Subcutaneous abdominal adipose tissue (tissue), 5 donors: ENCODE measurements around the gene PDXK.

Experiments used
- H3K27ac ChIP-seq: one replicate; pipeline ENCODE4 v1.7.0; 2013; ENCODE audit warnings: low read depth, mild to moderate bottlenecking, inconsistent platforms, low read length, moderate library complexity
- H3K27me3 ChIP-seq, 5 donors: one replicate each; pipeline ENCODE4 v1.7.0; 2013; ENCODE audit warnings: low read length in 5 of 5, inconsistent platforms in 1 of 5; ENCODE audit not compliant: control insufficient read depth in 5 of 5, insufficient read depth in 4 of 5
- H3K36me3 ChIP-seq, 5 donors: one replicate each; pipeline ENCODE4 v1.7.0; 2013; ENCODE audit warnings: low read length in 5 of 5; ENCODE audit not compliant: control insufficient read depth in 5 of 5, insufficient read depth in 5 of 5
- H3K4me1 ChIP-seq, 5 donors: one replicate each; pipeline ENCODE4 v1.7.0; 2013; ENCODE audit warnings: low read length in 5 of 5, mild to moderate bottlenecking in 3 of 5, moderate library complexity in 1 of 5; ENCODE audit not compliant: control insufficient read depth in 5 of 5, insufficient read depth in 5 of 5
- H3K4me3 ChIP-seq, 5 donors: one replicate each; pipeline ENCODE4 v1.7.0; 2013; ENCODE audit warnings: low read length in 5 of 5, low read depth in 1 of 5
- H3K9ac ChIP-seq, 5 donors: one replicate each; pipeline ENCODE4 v1.7.0; 2013; ENCODE audit warnings: low read length in 5 of 5, mild to moderate bottlenecking in 4 of 5, moderate library complexity in 3 of 5
- H3K9me3 ChIP-seq, 5 donors: one replicate each; pipeline ENCODE4 v1.7.0; 2013; ENCODE audit warnings: low read length in 5 of 5; ENCODE audit not compliant: control insufficient read depth in 5 of 5
- donor health status: healthy.
- donor health status: healthy.
- donor health status: healthy.
- donor health status: healthy.
- donor health status: healthy.

PDXK gene

GRCh38 chr21:43687566-43688399 is 31.1 kb upstream of the PDXK start:
- Histone ChIP-seq H3K27me3 (no peaks in the 10 kb centered on the region), H3K36me3 (peaks cover 6 to 90% (median 79%) of the 10 kb centered on the region in 5 donors), H3K9ac (peak overlapping the region in 1 of 5 donors; percentile 5), H3K9me3 (no peaks in the 10 kb centered on the region), H3K4me3 (no peak overlapping the region), H3K4me1 (peaks cover 0 to 53% (median 39%) of the 10 kb centered on the region in 5 donors), H3K27ac (peak overlapping the region; percentile 86)

DNA sequence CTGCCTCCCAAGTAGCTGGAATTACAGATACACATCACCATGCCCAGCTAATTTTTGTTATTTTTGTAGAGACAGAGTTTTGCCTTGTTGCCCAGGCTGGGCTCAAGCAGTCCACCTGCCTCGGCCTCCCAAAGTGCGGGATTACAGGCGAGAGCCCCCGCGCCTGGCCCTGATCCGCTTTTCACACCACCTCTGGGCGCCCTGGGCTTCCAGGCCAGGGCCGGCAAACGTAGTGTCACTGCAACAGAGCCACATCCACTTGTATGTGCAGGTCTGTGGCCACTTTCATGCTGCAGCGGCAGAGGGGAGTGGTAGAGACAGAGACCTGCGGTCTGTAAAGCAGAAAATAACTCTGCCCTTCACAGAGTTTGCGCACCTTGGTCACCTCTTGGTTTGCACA is 30.0 kb upstream of the PDXK start:
- H3K4me3 ChIP-seq = no peak overlapping the region
- H3K27me3 ChIP-seq = no peaks in the 10 kb centered on the region
- no peak overlapping the region for H3K27ac ChIP-seq
- H3K9me3 ChIP-seq = no peaks in the 10 kb centered on the region
- H3K9ac ChIP-seq = no peak overlapping the region
- H3K4me1 ChIP-seq = peaks cover 0 to 53% (median 39%) of the 10 kb centered on the region in 5 donors
- H3K36me3 ChIP-seq = peaks cover 8 to 94% (median 85%) of the 10 kb centered on the region in 5 donors

- Histone ChIP-seq H3K9me3 (no peaks in the 10 kb centered on the region), H3K27me3 (no peaks in the 10 kb centered on the region), H3K9ac (no peak overlapping the region), H3K36me3 (peaks cover 3 to 97% (median 88%) of the 10 kb centered on the region in 5 donors), H3K4me3 (no peak overlapping the region), H3K4me1 (peaks cover 0 to 46% (median 32%) of the 10 kb centered on the region in 5 donors), H3K27ac (no peak overlapping the region)
These were observed 29.2 kb upstream of the PDXK start for GRCh38 chr21:43689556-43690337.

DNA sequence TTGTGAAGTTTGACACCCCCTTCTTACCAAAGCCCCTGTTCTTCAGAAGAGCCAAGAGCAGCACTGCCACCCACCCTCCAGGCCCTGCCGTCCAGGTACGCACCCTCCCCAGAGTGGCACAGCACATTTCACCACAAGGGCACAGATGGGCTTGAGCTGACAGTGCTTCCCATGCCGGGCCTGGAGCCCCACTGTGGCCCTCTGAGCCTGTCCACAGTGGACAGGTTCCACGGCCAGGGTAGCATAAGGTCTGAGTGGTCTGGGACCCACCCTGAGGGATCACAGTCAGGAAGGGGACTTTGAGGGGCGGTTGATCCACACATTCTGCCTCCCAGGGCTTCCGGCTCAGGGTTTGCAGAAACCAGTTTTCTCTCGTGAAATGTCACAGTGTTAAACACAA is 28.6 kb upstream of the PDXK start:
- Histone ChIP-seq H3K9ac (no peak overlapping the region), H3K9me3 (no peaks in the 10 kb centered on the region), H3K27ac (no peak overlapping the region), H3K4me1 (peaks cover 0 to 40% (median 31%) of the 10 kb centered on the region in 5 donors), H3K4me3 (no peak overlapping the region), H3K36me3 (peaks cover 2 to 94% (median 84%) of the 10 kb centered on the region in 5 donors), H3K27me3 (no peaks in the 10 kb centered on the region)

- no peak overlapping the region for H3K4me3 ChIP-seq
- no peaks in the 10 kb centered on the region for H3K27me3 ChIP-seq
- H3K9ac ChIP-seq = no peak overlapping the region
- no peak overlapping the region for H3K27ac ChIP-seq
- peaks cover 2 to 92% (median 80%) of the 10 kb centered on the region in 5 donors for H3K36me3 ChIP-seq
- H3K9me3 ChIP-seq = no peaks in the 10 kb centered on the region
- H3K4me1 ChIP-seq = peaks cover 0 to 33% (median 25%) of the 10 kb centered on the region in 5 donors
These were observed 27.7 kb upstream of the PDXK start for GRCh38 chr21:43691086-43691795.

GRCh38 chr21:43691801-43692200 is 27.1 kb upstream of the PDXK start:
- no peaks in the 10 kb centered on the region for H3K9me3 ChIP-seq
- H3K4me1 ChIP-seq = peaks cover 0 to 29% (median 20%) of the 10 kb centered on the region in 5 donors
- H3K36me3 ChIP-seq = peaks cover 2 to 90% (median 79%) of the 10 kb centered on the region in 5 donors
- H3K9ac ChIP-seq = no peak overlapping the region
- H3K4me3 ChIP-seq = no peak overlapping the region
- no peak overlapping the region for H3K27ac ChIP-seq
- H3K27me3 ChIP-seq = no peaks in the 10 kb centered on the region

DNA sequence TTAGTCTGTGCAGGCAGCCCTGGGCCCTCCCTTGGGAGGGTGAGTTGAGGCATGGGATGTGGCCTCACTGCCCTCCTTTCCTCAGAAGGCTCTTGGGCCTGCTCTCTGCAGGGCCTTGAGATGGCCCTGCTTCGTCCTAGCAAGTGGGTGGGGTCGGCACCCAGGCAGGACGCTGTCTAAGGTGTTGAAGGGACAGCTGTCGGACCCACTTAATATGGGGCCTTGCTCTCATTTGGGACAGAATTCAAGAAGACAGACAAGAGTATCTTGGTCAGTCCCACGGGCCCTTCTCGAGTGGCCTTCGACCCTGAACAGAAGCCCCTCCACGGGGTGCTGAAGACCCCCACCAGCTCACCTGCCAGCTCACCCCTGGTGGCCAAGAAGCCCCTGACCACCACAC is 26.0 kb upstream of the PDXK start:
- Histone ChIP-seq H3K4me3 (no peak overlapping the region), H3K36me3 (peaks cover 2 to 83% (median 68%) of the 10 kb centered on the region in 5 donors), H3K9me3 (no peaks in the 10 kb centered on the region), H3K27me3 (no peaks in the 10 kb centered on the region), H3K4me1 (peaks cover 0 to 18% (median 8%) of the 10 kb centered on the region in 5 donors), H3K9ac (no peak overlapping the region), H3K27ac (no peak overlapping the region)

GRCh38 chr21:43693981-43694380 is 24.9 kb upstream of the PDXK start:
- peaks cover 0 to 10% (median 7%) of the 10 kb centered on the region in 5 donors for H3K4me1 ChIP-seq
- no peak overlapping the region for H3K27ac ChIP-seq
- peaks cover 0 to 5% (median 0%) of the 10 kb centered on the region in 5 donors for H3K9me3 ChIP-seq
- no peak overlapping the region for H3K4me3 ChIP-seq
- no peak overlapping the region for H3K9ac ChIP-seq
- no peaks in the 10 kb centered on the region for H3K27me3 ChIP-seq
- peaks cover 2 to 73% (median 60%) of the 10 kb centered on the region in 5 donors for H3K36me3 ChIP-seq

DNA sequence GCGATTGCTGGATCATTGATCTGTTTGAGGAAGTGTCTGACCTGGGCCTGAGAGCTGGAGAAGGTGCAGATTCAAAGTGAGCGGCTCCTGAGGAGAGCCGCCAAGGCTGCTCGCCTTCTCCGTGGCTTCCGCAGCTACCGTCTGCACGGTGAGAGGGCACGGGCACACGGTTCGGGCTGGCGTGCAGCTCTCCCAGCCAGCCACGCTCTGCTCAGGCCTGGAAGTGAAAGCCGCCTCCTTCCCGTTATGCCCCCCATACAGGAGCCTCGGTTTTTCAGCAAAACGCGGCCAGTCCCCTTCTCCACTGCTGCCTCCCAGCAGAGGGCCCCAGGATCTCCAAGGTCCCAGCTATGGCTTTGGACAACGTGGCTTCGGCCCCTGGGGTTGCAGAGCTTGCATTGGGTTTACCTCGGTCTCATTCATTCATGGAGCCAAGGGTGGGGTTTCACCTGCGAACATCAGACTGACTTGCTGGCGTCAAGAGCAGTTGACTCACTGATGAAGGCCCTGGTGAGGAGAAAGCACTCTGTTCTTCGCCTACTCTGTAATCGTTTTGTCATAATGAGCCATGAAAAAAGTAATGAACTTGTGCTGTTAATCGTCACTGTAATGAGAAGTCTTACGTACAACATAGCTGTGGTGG is 24.4 kb upstream of the PDXK start:
- H3K9me3 ChIP-seq = peaks cover 0 to 5% (median 0%) of the 10 kb centered on the region in 5 donors
- no peaks in the 10 kb centered on the region for H3K27me3 ChIP-seq
- H3K4me3 ChIP-seq = no peak overlapping the region
- peaks cover 2 to 68% (median 55%) of the 10 kb centered on the region in 5 donors for H3K36me3 ChIP-seq
- no peak overlapping the region for H3K9ac ChIP-seq
- peaks cover 0 to 4% (median 3%) of the 10 kb centered on the region in 5 donors for H3K4me1 ChIP-seq
- no peak overlapping the region for H3K27ac ChIP-seq
